SK-N-SH (cell line): ENCODE measurements around the gene SCN2A. TPM values are rescaled to one million over a fixed set of nuclear protein-coding genes. Genes with fewer than 3 reads are reported as not detected.

Source experiments
- CTCF ChIA-PET: fragments of 300-600, 350-600 bp; formaldehyde crosslinking; extraction: SDS; loops from one replicate; lab custom pipeline; 2021; lab: Yijun Ruan, JAX
- POLR2A ChIA-PET: fragments of 350-600 bp; sonication (Branson Sonifier 250); formaldehyde crosslinking; extraction: SDS; loops from one replicate; lab custom pipeline; 2020; ENCODE audit warnings: antibody characterized with exemption, inconsistent platforms; lab: Yijun Ruan, JAX
- DNase-seq: peaks from one replicate; pipeline ENCODE4 v3.0.0; 2012
- H2AFZ ChIP-seq: fragments of 200-600 bp; sonication (generic); 2 replicates; pipeline ENCODE4 v1.8.1; 2016; ENCODE audit warnings: antibody characterized with exemption, mild to moderate bottlenecking, low read depth
- H3F3A ChIP-seq: fragments of 200-600 bp; sonication (generic); replicated peaks from 2 replicates; pipeline ENCODE3; 2016; ENCODE audit warnings: antibody characterized with exemption, mild to moderate bottlenecking; ENCODE audit not compliant: insufficient read depth
- H3K27ac ChIP-seq, 2 experiments: fragments of 200-500 bp in 1 of 2; fragments of 200-600 bp in 1 of 2; sonication (Bioruptor generic) in 1 of 2; sonication (generic), shearing (Covaris generic) in 1 of 2; 2 replicates each; pipeline versions ENCODE4 v1.5.1 to v1.6.1; 2014 to 2016; ENCODE audit warnings: low read depth in 2 of 2, inconsistent platforms in 1 of 2, low read length in 1 of 2, mild to moderate bottlenecking in 1 of 2, mixed read lengths in 1 of 2
- H3K27me3 ChIP-seq: fragments of 200-600 bp; sonication (generic), shearing (Covaris generic); 2 replicates; pipeline ENCODE4 v1.6.1; 2016; ENCODE audit warnings: mixed run types; ENCODE audit not compliant: insufficient read depth
- H3K36me3 ChIP-seq, 2 experiments: fragments of 200-500 bp in 1 of 2; fragments of 200-600 bp in 1 of 2; sonication (Bioruptor generic) in 1 of 2; sonication (generic) in 1 of 2; replicated peaks in 1 of 2; 2 replicates each; pipeline versions ENCODE3 to v1.5.1; 2014 to 2016; ENCODE audit warnings: low read length in 1 of 2, mild to moderate bottlenecking in 1 of 2; ENCODE audit not compliant: insufficient read depth in 2 of 2, control insufficient read depth in 1 of 2
- H3K4me1 ChIP-seq, 2 experiments: fragments of 200-500 bp in 1 of 2; fragments of 200-600 bp in 1 of 2; sonication (Bioruptor generic) in 1 of 2; sonication (generic), shearing (Covaris generic) in 1 of 2; 2 replicates each; pipeline versions ENCODE4 v1.5.1 to v1.6.1; 2014 to 2016; ENCODE audit warnings: low read depth in 1 of 2, low read length in 1 of 2, mixed run types in 1 of 2; ENCODE audit not compliant: insufficient read depth in 2 of 2, control insufficient read depth in 1 of 2
- H3K4me2 ChIP-seq: fragments of 200-600 bp; sonication (generic), shearing (Covaris generic); 2 replicates; pipeline ENCODE4 v1.6.1; 2017; ENCODE audit warnings: mixed run types
- H3K4me3 ChIP-seq, 2 experiments: fragments of 200-500 bp in 1 of 2; fragments of 200-600 bp in 1 of 2; sonication (Bioruptor generic) in 1 of 2; sonication (generic), shearing (Covaris generic) in 1 of 2; 2 replicates each; pipeline versions ENCODE4 v1.5.1 to v1.8.1; 2014 to 2016; ENCODE audit warnings: low read depth in 2 of 2, inconsistent platforms in 1 of 2, low read length in 1 of 2, mild to moderate bottlenecking in 1 of 2, mixed read lengths in 1 of 2, moderate library complexity in 1 of 2
- H3K79me2 ChIP-seq: fragments of 200-600 bp; sonication (generic); 2 replicates; pipeline ENCODE4 v1.8.1; 2017; ENCODE audit warnings: mild to moderate bottlenecking; ENCODE audit not compliant: insufficient read depth
- H3K9ac ChIP-seq: fragments of 200-600 bp; sonication (generic); 2 replicates; pipeline ENCODE4 v1.6.1; 2017; ENCODE audit warnings: mixed run types
- H3K9me2 ChIP-seq: fragments of 200-600 bp; sonication (generic); 2 replicates; pipeline ENCODE4 v1.6.1; 2017; ENCODE audit warnings: mixed run types
- H3K9me3 ChIP-seq: fragments of 200-600 bp; sonication (generic); 2 replicates; pipeline ENCODE4 v1.6.1; 2017; ENCODE audit warnings: mixed run types, mild to moderate bottlenecking, moderate library complexity
- H4K20me1 ChIP-seq: fragments of 200-600 bp; sonication (generic); 2 replicates; pipeline ENCODE4 v1.6.1; 2017; ENCODE audit warnings: mild to moderate bottlenecking, mixed run types; ENCODE audit not compliant: insufficient read depth
- EZH2phosphoT487 ChIP-seq: fragments of 200-600 bp; sonication (generic); IDR thresholded peaks from 2 replicates; pipeline ENCODE4 v1.6.1; 2017; ENCODE audit warnings: low read depth, mixed run types, mild to moderate bottlenecking, antibody characterized with exemption, moderate library complexity, borderline replicate concordance
- FOSL2 ChIP-seq: IDR thresholded peaks from 2 replicates; pipeline ENCODE4 v1.4.0; 2012; ENCODE audit warnings: low read depth, mild to moderate bottlenecking, moderate library complexity, borderline replicate concordance
- FOXJ3 ChIP-seq: sonication (generic); formaldehyde crosslinking; IDR thresholded peaks from 2 replicates; pipeline ENCODE4 v1.5.1; 2020; ENCODE audit warnings: mild to moderate bottlenecking, missing genetic modification reagents
- RAD21 ChIP-seq: IDR thresholded peaks from 2 replicates; pipeline ENCODE4 v1.6.1; 2012; ENCODE audit warnings: mild to moderate bottlenecking, low read length
- RCOR1 ChIP-seq: fragments of 150-350 bp; IDR thresholded peaks from 2 replicates; pipeline ENCODE4 v1.6.1; 2017; ENCODE audit warnings: antibody characterized with exemption, low read length
- TAF1 ChIP-seq: IDR thresholded peaks from 2 replicates; pipeline ENCODE4 v1.6.1; 2012; ENCODE audit warnings: low read depth, mild to moderate bottlenecking, low read length, moderate library complexity, borderline replicate concordance
- TCF12 ChIP-seq: IDR thresholded peaks from 2 replicates; pipeline ENCODE4 v1.4.0; 2012
- YY1 ChIP-seq: IDR thresholded peaks from 2 replicates; pipeline ENCODE4 v1.4.0; 2012; ENCODE audit warnings: low read depth, mild to moderate bottlenecking
- WGBS: methylation state at CpG from one replicate; pipeline ENCODE4 v1.1.6; 2017; ENCODE audit warnings: low lambda C conversion rate; 5-methylcytosine and 5-hydroxymethylcytosine counted together
- polyA plus RNA-seq, 3 experiments: library from polyadenylated mRNA; depleted of rRNA; stranded (reverse); fragments of >200 nt; gene quantifications; 2 replicates each; pipeline ENCODE4 v1.2.3, GENCODE V29; 2012
- TF ChIP-seq, protein P1 (sequence below): fragments of 150-350 bp; IDR thresholded peaks from 2 replicates; pipeline ENCODE4 v1.6.1; 2017; ENCODE audit warnings: antibody characterized with exemption, low read length, low read depth, borderline replicate concordance
- TF ChIP-seq, protein P2 (sequence below): IDR thresholded peaks from 2 replicates; pipeline ENCODE4 v1.4.0; 2012; ENCODE audit warnings: low read depth, borderline replicate concordance
- TF ChIP-seq, protein P3 (sequence below): IDR thresholded peaks from 2 replicates; pipeline ENCODE4 v1.6.1; 2012; ENCODE audit warnings: mild to moderate bottlenecking, low read depth, low read length, moderate library complexity

SCN2A gene
- polyA plus RNA-seq, 1 of the 3 experiments (the other 2 are of a cell fraction): 5.1 TPM

DNA sequence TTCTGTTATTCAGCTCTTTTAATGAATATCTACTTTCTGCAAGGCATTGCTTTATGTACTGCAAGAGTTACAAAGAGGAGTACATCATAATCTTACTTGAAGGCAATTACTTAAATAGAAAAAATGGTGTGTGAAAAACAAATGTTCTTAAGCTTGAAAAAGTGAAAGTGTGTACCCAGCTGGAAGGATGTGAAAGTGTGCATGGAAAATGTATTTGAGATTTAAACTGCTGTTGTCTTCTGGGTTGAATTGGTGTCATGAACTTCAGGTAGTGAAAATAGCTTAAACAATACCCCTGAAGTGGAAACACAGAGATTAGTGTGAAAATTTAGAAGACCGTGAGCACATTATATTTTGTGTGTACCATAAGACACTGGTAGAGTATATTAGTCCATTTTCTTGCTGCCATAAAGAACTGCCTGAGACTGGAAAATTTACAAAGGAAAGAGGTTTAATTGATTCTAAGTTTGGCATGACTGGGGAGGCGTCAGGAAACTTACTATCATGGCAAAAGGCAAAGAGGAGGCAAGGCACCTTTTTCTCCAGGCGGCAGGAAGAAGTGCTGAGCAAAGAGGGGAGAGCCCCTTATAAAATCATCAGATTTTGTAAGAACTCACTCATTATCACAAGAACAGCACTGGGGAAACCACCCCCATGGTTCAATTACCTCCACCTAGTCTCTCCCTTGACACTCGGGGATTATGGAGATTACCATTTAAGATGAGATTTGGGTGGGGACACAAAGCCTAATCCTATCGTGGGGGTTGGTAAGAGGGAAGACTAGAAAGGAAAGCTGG lies 38.8 kb downstream of the SCN2A start:
- Histone ChIP-seq H3K27ac (no peak overlapping the region), H3K9ac (no peak overlapping the region), H3F3A (no peaks in the 10 kb centered on the region), H3K9me2 (no peaks in the 10 kb centered on the region), H3K79me2 (no peaks in the 10 kb centered on the region), H3K27me3 (no peaks in the 10 kb centered on the region), H3K4me1 (no peaks in the 10 kb centered on the region), H3K4me3 (no peak overlapping the region)
- DNase-seq: no peak
- CTCF ChIA-PET: interaction anchor here (1.0 kb wide), 1 partner anchor 39 kb away, joined by 3 read pairs; the partner anchor contains the start of gene SCN2A
- TF ChIP-seq RAD21: no peak
- TF ChIP-seq, protein P1, sequence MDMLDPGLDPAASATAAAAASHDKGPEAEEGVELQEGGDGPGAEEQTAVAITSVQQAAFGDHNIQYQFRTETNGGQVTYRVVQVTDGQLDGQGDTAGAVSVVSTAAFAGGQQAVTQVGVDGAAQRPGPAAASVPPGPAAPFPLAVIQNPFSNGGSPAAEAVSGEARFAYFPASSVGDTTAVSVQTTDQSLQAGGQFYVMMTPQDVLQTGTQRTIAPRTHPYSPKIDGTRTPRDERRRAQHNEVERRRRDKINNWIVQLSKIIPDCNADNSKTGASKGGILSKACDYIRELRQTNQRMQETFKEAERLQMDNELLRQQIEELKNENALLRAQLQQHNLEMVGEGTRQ: no peak
- TF ChIP-seq TCF12: no peak
- TF ChIP-seq YY1: no peak
- TF ChIP-seq FOXJ3 (CRISPR knock-in tag): no peak
- no peak for TF ChIP-seq FOSL2
- no peak for TF ChIP-seq EZH2phosphoT487
- TF ChIP-seq, protein P2, sequence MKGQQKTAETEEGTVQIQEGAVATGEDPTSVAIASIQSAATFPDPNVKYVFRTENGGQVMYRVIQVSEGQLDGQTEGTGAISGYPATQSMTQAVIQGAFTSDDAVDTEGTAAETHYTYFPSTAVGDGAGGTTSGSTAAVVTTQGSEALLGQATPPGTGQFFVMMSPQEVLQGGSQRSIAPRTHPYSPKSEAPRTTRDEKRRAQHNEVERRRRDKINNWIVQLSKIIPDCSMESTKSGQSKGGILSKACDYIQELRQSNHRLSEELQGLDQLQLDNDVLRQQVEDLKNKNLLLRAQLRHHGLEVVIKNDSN: no peak
- TF ChIP-seq RCOR1: no peak
- TF ChIP-seq TAF1: no peak
- TF ChIP-seq, protein P3, sequence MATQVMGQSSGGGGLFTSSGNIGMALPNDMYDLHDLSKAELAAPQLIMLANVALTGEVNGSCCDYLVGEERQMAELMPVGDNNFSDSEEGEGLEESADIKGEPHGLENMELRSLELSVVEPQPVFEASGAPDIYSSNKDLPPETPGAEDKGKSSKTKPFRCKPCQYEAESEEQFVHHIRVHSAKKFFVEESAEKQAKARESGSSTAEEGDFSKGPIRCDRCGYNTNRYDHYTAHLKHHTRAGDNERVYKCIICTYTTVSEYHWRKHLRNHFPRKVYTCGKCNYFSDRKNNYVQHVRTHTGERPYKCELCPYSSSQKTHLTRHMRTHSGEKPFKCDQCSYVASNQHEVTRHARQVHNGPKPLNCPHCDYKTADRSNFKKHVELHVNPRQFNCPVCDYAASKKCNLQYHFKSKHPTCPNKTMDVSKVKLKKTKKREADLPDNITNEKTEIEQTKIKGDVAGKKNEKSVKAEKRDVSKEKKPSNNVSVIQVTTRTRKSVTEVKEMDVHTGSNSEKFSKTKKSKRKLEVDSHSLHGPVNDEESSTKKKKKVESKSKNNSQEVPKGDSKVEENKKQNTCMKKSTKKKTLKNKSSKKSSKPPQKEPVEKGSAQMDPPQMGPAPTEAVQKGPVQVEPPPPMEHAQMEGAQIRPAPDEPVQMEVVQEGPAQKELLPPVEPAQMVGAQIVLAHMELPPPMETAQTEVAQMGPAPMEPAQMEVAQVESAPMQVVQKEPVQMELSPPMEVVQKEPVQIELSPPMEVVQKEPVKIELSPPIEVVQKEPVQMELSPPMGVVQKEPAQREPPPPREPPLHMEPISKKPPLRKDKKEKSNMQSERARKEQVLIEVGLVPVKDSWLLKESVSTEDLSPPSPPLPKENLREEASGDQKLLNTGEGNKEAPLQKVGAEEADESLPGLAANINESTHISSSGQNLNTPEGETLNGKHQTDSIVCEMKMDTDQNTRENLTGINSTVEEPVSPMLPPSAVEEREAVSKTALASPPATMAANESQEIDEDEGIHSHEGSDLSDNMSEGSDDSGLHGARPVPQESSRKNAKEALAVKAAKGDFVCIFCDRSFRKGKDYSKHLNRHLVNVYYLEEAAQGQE: no peak
- TF ChIP-seq, all 33 proteins: peak for 0
- Histone ChIP-seq H3K4me2 (no peak overlapping the region), H2AFZ (0 out of 2 replicates have a peak overlapping the region, but pooled peaks have one; percentile 65), H3K36me3 (no peaks in the 10 kb centered on the region), H4K20me1 (no peaks in the 10 kb centered on the region), H3K9me3 (no peaks in the 10 kb centered on the region)
- 61% methylated on average over 5 of the region's 5 CpGs for WGBS
- POLR2A ChIA-PET: no interaction called here
